ENCODE measurements around the gene CHDH.

Gene CHDH

DNA sequence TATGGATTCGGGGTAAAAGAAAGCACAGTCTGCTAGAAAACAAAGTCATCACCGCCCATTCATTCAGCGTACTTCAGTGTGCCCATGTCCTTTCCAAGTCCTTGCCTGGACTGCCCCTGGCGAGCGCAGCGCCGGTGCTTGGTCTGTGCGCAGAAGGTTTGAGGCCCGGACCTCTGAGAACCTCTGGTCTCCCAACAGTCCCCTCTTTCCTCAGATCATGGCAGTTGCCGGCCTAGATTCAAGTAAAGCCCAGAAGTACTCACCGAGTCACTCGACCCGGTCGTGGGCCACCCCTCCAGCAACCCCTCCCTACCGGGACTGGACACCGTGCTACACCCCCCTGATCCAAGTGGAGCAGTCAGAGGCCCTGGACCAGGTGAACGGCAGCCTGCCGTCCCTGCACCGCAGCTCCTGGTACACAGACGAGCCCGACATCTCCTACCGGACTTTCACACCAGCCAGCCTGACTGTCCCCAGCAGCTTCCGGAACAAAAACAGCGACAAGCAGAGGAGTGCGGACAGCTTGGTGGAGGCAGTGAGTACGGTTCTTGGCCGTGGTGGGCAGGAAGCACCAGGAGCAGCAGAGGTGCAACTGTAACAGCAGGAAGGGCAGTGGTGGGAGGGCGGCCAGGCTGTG, 36.3 kb downstream of the CHDH start:
- in situ Hi-C loops (cut with MboI; ENCODE audit: low sequenced_read_pairs) = no loop called here

GRCh38 chr3:53809267-53809666, 37.0 kb downstream of the CHDH start:
- in situ Hi-C loops (cut with MboI; ENCODE audit: low sequenced_read_pairs) = no loop called here

DNA sequence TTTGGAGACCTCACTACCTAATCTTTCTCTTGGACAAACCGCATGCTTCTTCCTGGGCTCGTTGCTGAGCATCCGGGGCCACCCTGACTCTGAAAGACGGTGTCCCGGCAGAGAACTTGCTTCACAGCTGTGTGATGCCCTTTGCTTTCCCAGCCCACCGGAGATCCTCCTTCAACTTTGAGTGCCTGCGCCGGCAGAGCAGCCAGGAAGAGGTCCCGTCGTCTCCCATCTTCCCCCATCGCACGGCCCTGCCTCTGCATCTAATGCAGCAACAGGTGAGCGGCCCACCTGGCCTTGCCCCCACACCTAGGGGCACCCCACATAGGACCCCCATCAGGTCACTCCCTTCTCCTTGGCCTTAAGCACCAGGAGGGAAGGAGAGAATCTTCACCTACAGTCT, 37.7 kb downstream of the CHDH start:
- in situ Hi-C loops (cut with MboI; ENCODE audit: low sequenced_read_pairs) = no loop called here

DNA sequence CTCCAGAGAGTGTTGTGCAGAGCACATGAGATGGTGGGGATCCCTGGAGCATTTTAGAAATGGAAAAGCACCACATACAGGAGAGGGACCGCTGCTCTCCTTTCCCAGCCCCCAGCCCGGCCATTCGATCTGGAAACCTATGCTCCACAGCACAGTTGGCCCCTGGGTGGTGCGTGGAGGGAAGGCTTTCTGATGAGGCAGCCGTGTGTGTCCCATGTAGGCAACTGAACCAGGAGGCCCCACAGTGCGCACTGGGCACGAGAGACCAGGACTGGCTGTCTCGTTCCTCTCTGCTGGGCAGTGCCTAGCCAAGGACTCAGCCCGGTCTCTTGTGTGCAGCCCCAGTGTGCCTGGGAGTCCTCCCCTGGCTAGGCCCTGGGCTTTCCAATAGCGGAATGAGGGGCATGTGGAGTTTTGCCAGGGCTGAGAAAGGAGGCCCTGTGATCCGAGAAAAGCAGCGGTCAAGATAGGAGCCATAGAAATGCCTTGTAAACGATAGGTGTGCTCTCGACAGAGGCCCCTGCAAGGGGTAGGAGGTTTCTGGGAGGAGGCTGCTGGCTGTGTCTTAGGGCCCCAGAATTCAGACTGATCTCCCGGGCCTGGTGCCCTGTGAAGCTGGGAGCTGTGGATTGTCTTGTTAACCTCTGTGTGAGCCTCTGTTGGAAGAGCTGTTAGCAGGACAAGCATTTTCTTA, 39.0 kb downstream of the CHDH start:
- in situ Hi-C loops (cut with MboI; ENCODE audit: low sequenced_read_pairs) = no loop called here

- in situ Hi-C loops (cut with MboI; ENCODE audit: low sequenced_read_pairs) = no loop called here
Measured at GRCh38 chr3:53806182-53807116, 39.8 kb downstream of the CHDH start.

DNA sequence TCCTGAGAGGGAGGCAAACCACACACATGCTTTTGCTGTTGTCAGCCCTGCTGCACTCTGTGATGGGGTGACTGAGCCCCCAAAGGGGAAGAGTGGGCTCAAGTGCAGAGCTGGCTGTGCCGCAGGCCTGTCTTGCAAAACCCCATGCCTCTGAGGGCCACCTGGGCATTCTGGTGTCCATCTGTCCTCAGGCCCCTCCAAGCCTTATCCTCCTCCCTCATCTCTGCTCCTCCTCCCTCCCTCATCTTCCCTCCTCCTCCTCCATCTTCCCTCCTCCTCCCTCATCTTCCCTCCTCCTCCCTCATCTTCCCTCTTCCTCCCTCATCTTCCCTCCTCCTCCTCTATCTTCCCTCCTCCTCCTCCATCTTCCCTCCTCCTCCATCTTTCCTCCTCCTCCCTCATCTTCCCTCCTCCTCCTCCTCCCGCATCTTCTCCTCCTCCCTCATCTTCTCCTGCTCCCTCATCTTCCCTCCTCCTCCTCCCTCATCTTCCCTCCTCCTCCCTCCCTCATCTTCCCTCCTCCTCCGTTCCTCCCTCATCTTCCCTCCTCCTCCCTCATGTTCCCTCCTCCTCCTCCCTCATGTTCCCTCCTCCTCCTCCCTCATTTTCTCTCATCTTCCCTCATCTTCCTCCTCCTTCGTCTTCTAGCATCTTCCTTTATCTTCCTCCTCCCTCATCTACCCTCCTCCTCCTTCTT, 40.6 kb downstream of the CHDH start:
- in situ Hi-C loops (cut with MboI; ENCODE audit: low sequenced_read_pairs) = no loop called here

DNA sequence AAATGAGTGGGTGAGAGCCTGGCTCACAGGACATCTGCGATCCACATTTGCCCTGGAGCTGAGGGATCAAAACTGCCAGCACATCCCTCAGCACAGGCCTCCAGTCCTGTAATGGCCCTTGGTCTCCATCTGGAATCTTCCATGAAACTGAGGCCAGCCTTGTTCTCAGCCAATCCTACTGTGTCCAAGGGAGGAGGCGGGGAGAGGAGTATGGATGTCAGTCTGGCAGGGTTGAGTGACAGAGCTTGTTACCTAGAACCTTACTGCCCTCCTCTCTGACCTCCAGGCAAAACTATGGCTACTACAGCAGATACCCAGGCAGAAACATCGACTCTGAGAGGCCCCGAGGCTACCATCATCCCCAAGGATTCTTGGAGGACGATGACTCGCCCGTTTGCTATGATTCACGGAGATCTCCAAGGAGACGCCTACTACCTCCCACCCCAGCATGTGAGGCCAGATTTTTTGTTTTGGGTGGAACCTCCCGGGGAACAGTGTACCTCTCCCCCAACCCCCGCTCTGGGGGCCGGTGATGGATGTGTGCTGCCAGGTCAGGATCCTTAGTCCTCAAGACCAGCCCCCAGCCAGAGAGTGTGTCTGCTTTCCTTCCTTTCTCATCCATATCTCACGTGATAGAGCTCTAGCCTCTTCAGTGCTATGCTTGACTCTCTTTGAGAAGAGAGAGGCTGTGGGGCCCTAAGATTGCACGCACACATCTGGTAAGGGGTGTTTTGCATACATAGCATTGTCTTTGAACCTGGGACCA, 41.3 kb downstream of the CHDH start:
- in situ Hi-C loops (cut with MboI; ENCODE audit: low sequenced_read_pairs) = no loop called here

DNA sequence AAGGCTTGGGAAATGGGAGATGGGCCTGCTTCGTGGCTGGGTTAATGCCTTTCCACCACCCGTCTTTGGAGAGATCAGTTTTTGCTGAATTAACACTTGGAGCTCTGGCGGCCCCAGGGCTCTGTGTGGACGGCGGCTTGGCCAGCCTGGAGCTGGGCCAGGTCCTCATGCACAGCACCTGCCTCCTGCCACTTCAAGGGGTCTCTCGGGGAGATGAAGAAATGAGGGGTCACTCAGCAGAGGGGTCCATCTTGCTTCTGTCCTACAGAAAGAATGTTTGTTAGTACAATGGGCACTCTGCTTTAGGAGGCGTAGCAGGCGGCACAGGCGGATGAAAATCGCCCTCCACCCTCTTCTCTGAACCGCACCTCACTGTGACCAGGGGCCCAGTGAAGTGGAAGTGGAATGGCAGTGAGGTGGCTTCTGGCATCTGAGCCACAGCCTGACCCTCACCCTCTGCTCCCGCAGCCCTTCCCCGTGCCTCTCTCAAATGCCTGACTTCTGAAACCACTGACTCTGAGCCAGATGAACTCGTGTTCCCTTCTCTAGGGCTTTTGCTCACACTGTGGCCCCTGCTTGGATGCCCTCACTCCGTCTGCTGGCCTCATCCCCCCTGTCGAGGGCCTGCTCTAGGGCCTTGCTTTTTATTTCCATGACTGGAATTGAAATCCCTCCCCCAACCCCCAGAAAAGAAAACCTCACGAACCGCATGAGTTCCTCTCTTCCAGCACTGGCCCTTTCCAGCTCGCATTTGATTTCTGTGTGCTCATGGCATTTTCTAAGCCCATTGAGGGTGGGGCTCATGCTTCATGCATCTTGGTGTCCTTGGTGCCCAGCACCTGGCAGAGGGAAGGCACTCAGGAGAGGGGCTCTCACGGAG, 42.2 kb downstream of the CHDH start:
- in situ Hi-C loops (cut with MboI; ENCODE audit: low sequenced_read_pairs) = no loop called here

DNA sequence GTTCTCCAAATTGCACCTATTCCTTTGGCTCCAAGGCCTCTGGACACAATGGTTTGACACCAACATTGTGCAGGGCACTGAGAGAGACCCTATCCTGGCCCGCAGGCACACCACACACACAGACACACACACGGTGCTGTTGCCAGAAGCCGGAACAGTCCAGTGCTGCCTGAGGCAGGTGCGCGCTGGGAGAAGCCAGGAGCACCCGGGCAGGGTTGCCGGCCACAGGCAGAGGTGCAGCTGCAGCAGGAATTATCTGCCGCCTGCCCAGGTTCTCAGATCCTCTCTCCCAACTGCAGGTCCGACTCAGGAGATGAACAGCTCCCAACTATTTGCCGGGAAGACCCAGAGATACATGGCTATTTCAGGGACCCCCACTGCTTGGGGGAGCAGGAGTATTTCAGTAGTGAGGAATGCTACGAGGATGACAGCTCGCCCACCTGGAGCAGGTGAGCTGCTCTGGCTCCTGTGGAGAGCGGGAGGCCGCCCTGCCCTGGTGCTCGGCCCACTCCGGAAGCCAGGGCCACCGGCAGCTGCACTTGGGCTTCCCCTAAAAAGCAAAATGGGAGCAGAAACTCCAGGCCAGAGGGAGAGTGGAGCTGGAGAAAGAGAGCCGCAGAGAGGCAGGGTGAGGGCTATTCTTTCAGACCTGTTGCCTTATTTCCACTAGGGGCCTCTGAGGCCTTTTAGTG, 42.9 kb downstream of the CHDH start:
- in situ Hi-C loops (cut with MboI; ENCODE audit: low sequenced_read_pairs) = no loop called here

DNA sequence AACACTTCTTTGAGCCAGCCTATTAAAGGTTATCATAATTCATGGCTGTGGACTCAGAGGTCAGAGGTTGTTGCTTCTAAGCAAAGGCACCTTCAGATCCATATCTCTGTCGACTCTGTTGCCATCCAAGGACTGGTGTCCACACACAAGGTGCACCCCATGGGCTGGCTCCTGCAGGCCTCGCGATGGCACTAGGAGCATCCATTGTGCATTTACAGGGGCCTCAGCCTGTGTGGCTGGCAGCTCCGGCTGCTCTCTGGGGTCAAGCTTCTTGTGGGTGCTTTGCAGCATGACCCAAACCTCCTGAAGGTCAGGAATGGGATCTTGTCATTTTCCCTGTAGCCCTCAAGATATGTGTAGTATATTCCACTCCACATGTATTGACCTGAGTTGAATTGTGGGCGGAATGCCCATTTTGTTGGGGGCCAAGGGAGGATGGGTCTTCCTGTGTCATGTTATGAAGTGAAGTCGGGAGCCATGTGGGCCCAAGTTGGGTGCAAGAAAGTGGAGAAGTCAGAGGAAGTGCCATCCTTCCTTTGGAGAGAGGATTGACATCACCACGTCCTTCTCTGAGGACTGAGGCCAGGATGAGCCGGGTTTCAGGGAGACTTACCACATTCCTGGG, 43.9 kb downstream of the CHDH start:
- in situ Hi-C loops (cut with MboI; ENCODE audit: low sequenced_read_pairs) = no loop called here

GRCh38 chr3:53801319-53801718, 44.9 kb downstream of the CHDH start:
- in situ Hi-C loops (cut with MboI; ENCODE audit: low sequenced_read_pairs) = no loop called here

DNA sequence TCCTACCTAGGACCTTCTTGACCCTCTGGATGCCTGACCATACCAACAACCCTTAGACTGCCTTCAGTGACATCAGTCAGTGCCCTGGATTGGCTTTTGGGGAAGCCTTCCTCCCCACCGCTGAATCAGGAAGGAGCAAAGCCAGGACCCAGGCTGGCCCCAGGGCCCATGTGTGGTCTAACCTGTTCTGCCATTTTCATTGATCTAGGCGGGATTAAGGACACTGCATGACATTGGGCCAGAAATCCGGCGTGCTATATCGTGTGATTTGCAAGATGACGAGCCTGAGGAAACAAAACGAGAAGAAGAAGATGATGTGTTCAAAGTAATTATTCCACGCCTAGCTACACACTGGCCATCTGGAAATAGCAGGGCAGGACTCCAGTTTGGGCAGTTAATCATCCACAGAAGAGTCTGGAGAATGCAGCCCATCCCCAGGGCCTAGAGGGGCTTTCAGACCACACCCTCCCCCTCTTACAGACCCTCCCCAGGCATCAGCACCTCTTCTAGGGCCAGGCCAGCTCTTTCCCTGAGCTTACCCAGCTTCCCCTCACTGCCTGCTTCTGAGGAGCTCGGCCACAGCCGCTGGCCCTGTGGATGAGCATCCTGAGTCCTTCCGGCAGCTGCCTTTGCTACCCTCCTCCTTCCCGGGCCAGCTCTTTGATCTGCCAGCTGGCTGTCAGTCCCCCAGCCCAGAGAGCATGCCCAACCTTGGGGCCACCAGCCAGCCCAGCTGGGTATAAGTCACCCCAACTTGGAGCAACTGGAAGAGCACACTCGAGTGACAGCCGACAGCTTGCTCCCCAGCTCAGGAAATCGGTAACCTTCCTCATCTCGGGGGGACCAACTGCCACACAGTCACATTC, 45.9 kb downstream of the CHDH start:
- in situ Hi-C loops (cut with MboI; ENCODE audit: low sequenced_read_pairs) = no loop called here

DNA sequence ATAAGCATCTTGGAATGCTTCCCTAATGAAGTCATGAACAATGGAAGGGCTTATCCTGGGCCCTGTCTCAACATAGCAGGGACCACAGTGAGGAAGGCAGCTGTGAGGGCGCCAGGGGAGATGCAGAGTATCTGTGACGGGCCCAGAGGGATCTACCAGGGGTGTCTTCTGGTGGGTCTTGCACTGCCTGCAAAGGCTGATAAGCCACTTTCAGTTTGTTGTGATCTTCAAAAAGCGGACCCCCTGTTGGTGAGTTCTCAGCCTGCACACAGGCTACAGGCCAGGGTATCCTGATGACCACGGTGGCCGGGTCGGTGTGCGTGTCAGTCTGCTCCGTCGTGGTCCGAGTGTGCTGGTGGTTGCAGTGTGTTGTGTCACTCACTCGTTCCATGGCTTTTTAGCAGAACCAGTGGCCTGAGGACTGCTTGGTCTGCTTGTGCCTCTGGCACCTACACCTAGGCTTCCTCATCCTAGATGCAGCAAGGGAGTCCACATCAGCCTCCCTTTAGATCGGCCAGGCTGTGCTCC, 46.8 kb downstream of the CHDH start:
- in situ Hi-C loops (cut with MboI; ENCODE audit: low sequenced_read_pairs) = no loop called here

DNA sequence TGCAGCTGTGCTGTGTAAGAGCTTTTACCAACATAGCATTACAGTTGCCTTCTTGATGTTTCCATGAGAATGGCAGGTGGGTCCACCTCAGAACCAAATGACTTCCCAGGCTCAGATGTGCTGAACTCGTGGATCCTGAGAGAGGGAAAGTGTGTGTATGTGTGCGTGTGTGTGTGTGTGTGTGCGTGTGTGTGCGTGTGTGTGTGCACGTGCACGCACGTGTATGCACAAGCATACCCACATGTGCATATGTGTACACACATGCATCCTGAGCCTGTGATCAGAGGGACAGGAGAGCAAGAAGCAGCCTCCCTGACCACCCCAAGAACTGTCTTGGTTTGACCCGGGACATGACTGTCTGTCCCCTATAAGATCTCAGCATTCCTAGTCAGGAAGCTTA, 48.1 kb downstream of the CHDH start:
- in situ Hi-C loops (cut with MboI; ENCODE audit: low sequenced_read_pairs) = no loop called here

DNA sequence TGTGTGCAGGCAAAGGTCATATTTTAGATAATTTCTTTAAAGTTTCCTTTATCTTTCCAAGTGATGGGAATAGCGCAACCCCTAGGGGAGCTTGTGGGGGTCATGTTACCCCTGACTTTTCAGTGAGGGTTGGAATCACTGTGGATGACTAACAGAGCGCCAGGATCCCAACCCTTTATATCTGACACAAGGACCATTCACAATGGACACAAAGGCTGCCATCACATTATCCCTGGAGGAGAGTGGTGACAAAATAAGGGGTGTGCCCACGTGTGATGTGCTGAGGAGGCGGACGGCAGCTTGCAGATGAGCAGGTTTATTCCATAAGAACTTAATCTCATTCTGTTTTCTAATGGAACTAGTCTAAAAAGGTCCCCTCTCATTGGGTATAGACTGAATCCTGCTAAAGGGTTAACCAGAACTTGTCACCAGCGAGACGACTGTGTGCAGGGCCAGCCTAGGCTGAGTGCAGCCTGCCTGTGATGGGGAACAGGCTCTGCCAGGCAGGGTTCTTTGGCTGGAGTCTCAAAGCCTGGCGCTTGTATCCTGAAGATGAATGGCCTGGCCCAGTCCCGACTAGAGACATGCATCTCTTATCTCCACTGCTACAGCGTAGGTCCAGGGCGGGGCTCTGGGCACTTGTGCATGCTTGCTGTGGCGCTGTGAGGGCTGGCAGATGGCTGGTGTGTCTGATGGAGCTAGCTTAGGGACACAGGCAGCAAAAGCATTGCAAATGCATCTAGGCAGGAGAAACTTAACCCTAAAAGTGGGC, 50.2 kb downstream of the CHDH start:
- in situ Hi-C loops (cut with MboI; ENCODE audit: low sequenced_read_pairs) = no loop called here

DNA sequence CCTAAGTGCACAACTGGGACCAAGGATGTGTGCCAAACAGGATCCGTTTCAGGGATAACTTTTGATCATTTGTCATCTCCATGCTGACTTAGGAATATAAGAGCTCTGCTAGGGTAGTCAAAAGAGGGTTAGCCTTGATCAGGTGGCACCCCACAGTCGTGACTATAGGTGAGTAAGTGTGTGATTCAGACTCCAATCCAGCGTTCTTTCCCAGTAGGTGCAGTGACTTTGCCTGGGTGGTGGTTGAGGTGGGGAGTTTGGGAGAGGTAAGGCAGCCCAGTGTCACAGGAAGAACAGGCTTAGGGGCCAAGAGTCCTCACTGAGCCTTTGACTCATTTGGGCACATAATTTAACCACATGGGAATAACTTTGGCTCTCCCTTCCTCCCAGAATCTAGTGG, 51.0 kb downstream of the CHDH start:
- in situ Hi-C loops (cut with MboI; ENCODE audit: low sequenced_read_pairs) = no loop called here

DNA sequence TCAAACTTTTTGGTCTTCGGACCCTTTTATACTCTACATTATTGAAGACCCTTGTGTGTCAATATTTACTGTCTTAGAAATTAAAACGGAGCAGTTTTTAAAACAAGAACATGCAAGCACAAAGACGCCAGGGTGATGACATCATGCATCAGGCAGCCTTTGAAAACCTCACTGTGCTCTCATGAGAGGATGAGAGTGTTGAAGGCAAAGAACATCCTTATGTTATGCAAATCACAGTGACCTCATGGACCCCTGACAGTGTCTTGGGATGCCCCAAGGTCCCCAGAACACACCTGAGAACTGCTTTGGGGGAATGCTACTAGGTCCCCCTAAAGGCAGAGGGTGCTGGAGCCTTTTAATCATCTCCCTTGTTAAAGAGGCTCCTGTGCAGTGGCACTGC, 51.6 kb downstream of the CHDH start:
- in situ Hi-C loops (cut with MboI; ENCODE audit: low sequenced_read_pairs) = no loop called here
